Neural progenitor cell (in vitro differentiated cells): ENCODE data around the gene USP48. TPM values are rescaled to one million over a fixed set of nuclear protein-coding genes. Genes with fewer than 3 reads are reported as not detected.
A peak's percentile ranks its signal among the peaks of the same experiment; 100 is the strongest.

ENCODE experiments used
- DNase-seq: peaks from one replicate; pipeline ENCODE4 v3.0.0-alpha.2; 2016; ENCODE audit warnings: low spot score
- H2AFZ ChIP-seq: fragments of 200-600 bp; sonication (generic); replicated peaks from 2 replicates; pipeline ENCODE4 v1.6.1; 2016; ENCODE audit warnings: antibody characterized with exemption
- H3F3A ChIP-seq: fragments of 200-600 bp; sonication (generic); 2 replicates; pipeline ENCODE4 v1.6.1; 2016; ENCODE audit warnings: antibody characterized with exemption, low read depth
- H3K27ac ChIP-seq: fragments of 200-600 bp; sonication (generic); 2 replicates; pipeline ENCODE4 v1.5.1; 2016; ENCODE audit warnings: mild to moderate bottlenecking
- H3K27me3 ChIP-seq: fragments of 200-600 bp; sonication (generic); 2 replicates; pipeline ENCODE4 v1.6.1; 2016; ENCODE audit warnings: mild to moderate bottlenecking, moderate library complexity
- H3K36me3 ChIP-seq: fragments of 200-600 bp; sonication (generic); 2 replicates; pipeline ENCODE4 v1.5.1; 2016
- H3K4me1 ChIP-seq: fragments of 200-600 bp; sonication (generic); 2 replicates; pipeline ENCODE4 v1.6.1; 2016; ENCODE audit warnings: mixed run types
- H3K4me2 ChIP-seq: fragments of 200-600 bp; sonication (generic); 2 replicates; pipeline ENCODE4 v1.6.1; 2016
- H3K4me3 ChIP-seq: fragments of 200-600 bp; sonication (generic); 2 replicates; pipeline ENCODE4 v1.5.1; 2016
- H3K79me2 ChIP-seq: fragments of 200-600 bp; sonication (generic); 2 replicates; pipeline ENCODE4 v1.6.1; 2016; ENCODE audit warnings: low read depth
- H3K9ac ChIP-seq: fragments of 200-600 bp; sonication (generic); 2 replicates; pipeline ENCODE4 v1.6.1; 2016
- H3K9me3 ChIP-seq: fragments of 200-600 bp; sonication (generic); 2 replicates; pipeline ENCODE4 v1.5.1; 2016; ENCODE audit warnings: low read depth
- H4K20me1 ChIP-seq: fragments of 200-600 bp; sonication (generic); 2 replicates; pipeline ENCODE4 v1.6.1; 2016; ENCODE audit warnings: low read depth
- H3K27ac Mint-ChIP-seq: 3 replicates; pipeline ENCODE4 v1.8.0; 2021; ENCODE audit warnings: mixed read lengths
- H3K27me3 Mint-ChIP-seq: 2 replicates; pipeline ENCODE4 v1.8.0; 2022; ENCODE audit warnings: low read depth, mild to moderate bottlenecking, inconsistent platforms, moderate library complexity, mixed read lengths; ENCODE audit not compliant: insufficient read depth
- H3K36me3 Mint-ChIP-seq: 3 replicates; pipeline ENCODE4 v1.8.0; 2021; ENCODE audit warnings: mixed read lengths
- H3K4me1 Mint-ChIP-seq: 3 replicates; pipeline ENCODE4 v1.8.0; 2021; ENCODE audit warnings: mixed read lengths
- H3K4me3 Mint-ChIP-seq: 3 replicates; pipeline ENCODE4 v1.8.0; 2021; ENCODE audit warnings: mild to moderate bottlenecking, moderate library complexity, mixed read lengths
- H3K9me3 Mint-ChIP-seq: 3 replicates; pipeline ENCODE4 v1.8.0; 2020; ENCODE audit warnings: mixed read lengths
- CTCF ChIP-seq: fragments of 200-600 bp; sonication (generic); IDR thresholded peaks from 2 replicates; pipeline ENCODE4 v1.5.1; 2017; ENCODE audit warnings: antibody characterized with exemption, mild to moderate bottlenecking
- EZH2 ChIP-seq: fragments of 200-600 bp; sonication (generic); IDR thresholded peaks from 2 replicates; pipeline ENCODE4 v1.6.1; 2017; ENCODE audit warnings: antibody characterized with exemption, mild to moderate bottlenecking, moderate library complexity
- EZH2phosphoT487 ChIP-seq: fragments of 200-600 bp; sonication (generic); IDR thresholded peaks from 2 replicates; pipeline ENCODE4 v1.6.1; 2017; ENCODE audit warnings: antibody characterized with exemption
- total RNA-seq: library from RNA; depleted of rRNA; stranded (reverse); fragments of >200 nt; gene quantifications from 2 replicates; pipeline ENCODE4 v1.2.3, GENCODE V29; 2015; ENCODE audit warnings: low replicate concordance

The USP48 gene
- total RNA-seq, 1 donor from 2014 or later = 50.3 TPM

GRCh38 chr1:21668951-21669257 lies 114.0 kb downstream of the USP48 start:
- no peak overlapping the region for H3K27ac ChIP-seq
- H2AFZ ChIP-seq = peak overlapping the region; percentile 71
- no peaks in the 10 kb centered on the region for H3K79me2 ChIP-seq
- no peak overlapping the region for H3K9ac ChIP-seq
- peaks cover 11% of the 10 kb centered on the region for H3F3A ChIP-seq
- H3K36me3 ChIP-seq = no peaks in the 10 kb centered on the region
- Mint-ChIP-seq H3K27ac (no peak overlapping the region), H3K4me1 (peaks cover 37% of the 10 kb centered on the region), H3K27me3 (peaks cover 26% of the 10 kb centered on the region), H3K36me3 (no peaks in the 10 kb centered on the region), H3K9me3 (no peaks in the 10 kb centered on the region), H3K4me3 (no peak overlapping the region)
- no peaks in the 10 kb centered on the region for H4K20me1 ChIP-seq
- H3K4me3 ChIP-seq = peak overlapping the region; percentile 64
- H3K9me3 ChIP-seq = no peaks in the 10 kb centered on the region
- peak overlapping the region; percentile 99 for H3K4me2 ChIP-seq
- peaks cover 42% of the 10 kb centered on the region for H3K27me3 ChIP-seq
- peak; percentile 18 for DNase-seq
- TF ChIP-seq CTCF (no peak), EZH2phosphoT487 (peak; percentile 47), EZH2 (peak; percentile 70)
- peaks cover 9% of the 10 kb centered on the region for H3K4me1 ChIP-seq

- Mint-ChIP-seq H3K4me1 (peaks cover 33% of the 10 kb centered on the region), H3K4me3 (peak overlapping the region; percentile 46), H3K27ac (no peak overlapping the region), H3K27me3 (peaks cover 26% of the 10 kb centered on the region), H3K36me3 (no peaks in the 10 kb centered on the region), H3K9me3 (no peaks in the 10 kb centered on the region)
- no peaks in the 10 kb centered on the region for H4K20me1 ChIP-seq
- no peaks in the 10 kb centered on the region for H3K79me2 ChIP-seq
- no peaks in the 10 kb centered on the region for H3K36me3 ChIP-seq
- no peak overlapping the region for H3K27ac ChIP-seq
- peak overlapping the region; percentile 71 for H2AFZ ChIP-seq
- H3K9me3 ChIP-seq = no peaks in the 10 kb centered on the region
- peaks cover 11% of the 10 kb centered on the region for H3F3A ChIP-seq
- peak overlapping the region; percentile 64 for H3K4me3 ChIP-seq
- DNase-seq = peak; percentile 44
- H3K27me3 ChIP-seq = peaks cover 42% of the 10 kb centered on the region
- peaks cover 9% of the 10 kb centered on the region for H3K4me1 ChIP-seq
- peak overlapping the region; percentile 99 for H3K4me2 ChIP-seq
- H3K9ac ChIP-seq = no peak overlapping the region
- TF ChIP-seq EZH2phosphoT487 (no peak), EZH2 (no peak), CTCF (peak; percentile 29)
Observed at GRCh38 chr1:21668232-21668950, 114.6 kb downstream of the USP48 start.

- no peak for DNase-seq
- H3K9ac ChIP-seq = no peak overlapping the region
- H3K9me3 ChIP-seq = no peaks in the 10 kb centered on the region
- H3K9me3 Mint-ChIP-seq = no peaks in the 10 kb centered on the region
- no peaks in the 10 kb centered on the region for H3K36me3 Mint-ChIP-seq
- H2AFZ ChIP-seq = no peak overlapping the region
- peaks cover 29% of the 10 kb centered on the region for H3K27me3 Mint-ChIP-seq
- H3K4me2 ChIP-seq = no peak overlapping the region
- H3K4me3 ChIP-seq = no peak overlapping the region
- H3K27ac ChIP-seq = no peak overlapping the region
- H4K20me1 ChIP-seq = no peaks in the 10 kb centered on the region
- no peaks in the 10 kb centered on the region for H3K36me3 ChIP-seq
- TF ChIP-seq EZH2phosphoT487 (no peak), EZH2 (no peak), CTCF (no peak)
- H3K4me1 Mint-ChIP-seq = peaks cover 30% of the 10 kb centered on the region
- H3K4me1 ChIP-seq = peaks cover 9% of the 10 kb centered on the region
- peaks cover 11% of the 10 kb centered on the region for H3F3A ChIP-seq
- H3K79me2 ChIP-seq = no peaks in the 10 kb centered on the region
- H3K27ac Mint-ChIP-seq = no peak overlapping the region
- H3K4me3 Mint-ChIP-seq = peak overlapping the region; percentile 64
- H3K27me3 ChIP-seq = peaks cover 42% of the 10 kb centered on the region
Observed at GRCh38 chr1:21667348-21668231, 115.4 kb downstream of the USP48 start.
